ENCODE measurements around the gene FH.

The FH gene

GRCh38 chr1:241462391-241462790 is 57.2 kb downstream of the FH start:
- CTCF ChIA-PET: no interaction called here
- Histone ChIP-seq H3K36me3 (ENCODE audit: control insufficient read depth in 4 of 4, insufficient read depth in 4 of 4, low read length in 3 of 4) (no peaks in the 10 kb centered on the region), H3K9me3 (ENCODE audit: control extremely low read depth in 1 of 5, control insufficient read depth in 4 of 5, insufficient read depth in 2 of 5, low read depth in 1 of 5, low read length in 4 of 5) (peaks cover 0 to 2% (median 0%) of the 10 kb centered on the region in 5 experiments), H3K27me3 (replicated peaks in 2 of 5; ENCODE audit: control insufficient read depth in 4 of 5, insufficient read depth in 5 of 5, low read length in 4 of 5) (peaks cover 0 to 3% (median 0%) of the 10 kb centered on the region in 5 experiments), H3K4me3 (ENCODE audit: control insufficient read depth in 1 of 7, extremely low read depth in 1 of 7, insufficient read depth in 4 of 7, low read depth in 2 of 7, low read length in 6 of 7) (no peak overlapping the region), H3K4me1 (ENCODE audit: control extremely low read depth in 1 of 4, control insufficient read depth in 4 of 4, insufficient read depth in 4 of 4, low read length in 3 of 4) (no peaks in the 10 kb centered on the region), H3K27ac (ENCODE audit: insufficient read depth in 1 of 2, low read depth in 1 of 2, low read length in 2 of 2, poor library complexity in 1 of 2, severe bottlenecking in 2 of 2) (no peak overlapping the region)
- POLR2A ChIA-PET: no interaction called here
- DNase-seq: no peak
- WGBS (ENCODE audit: insufficient coverage): no CpG with 5 or more reads among the region's 2 CpGs

GRCh38 chr1:241460098-241460873 is 59.3 kb downstream of the FH start:
- WGBS (ENCODE audit: insufficient coverage): 89% methylated on average over 5 of the region's 6 CpGs
- H3K4me3 ChIP-seq (ENCODE audit: control insufficient read depth in 1 of 7, extremely low read depth in 1 of 7, insufficient read depth in 4 of 7, low read depth in 2 of 7, low read length in 6 of 7): no peak overlapping the region
- no peaks in the 10 kb centered on the region for H3K4me1 ChIP-seq (ENCODE audit: control extremely low read depth in 1 of 4, control insufficient read depth in 4 of 4, insufficient read depth in 4 of 4, low read length in 3 of 4)
- no peak for DNase-seq
- no peak overlapping the region for H3K27ac ChIP-seq (ENCODE audit: insufficient read depth in 1 of 2, low read depth in 1 of 2, low read length in 2 of 2, poor library complexity in 1 of 2, severe bottlenecking in 2 of 2)
- H3K36me3 ChIP-seq (ENCODE audit: control insufficient read depth in 4 of 4, insufficient read depth in 4 of 4, low read length in 3 of 4): no peaks in the 10 kb centered on the region
- peaks cover 0 to 2% (median 0%) of the 10 kb centered on the region in 5 experiments for H3K9me3 ChIP-seq (ENCODE audit: control extremely low read depth in 1 of 5, control insufficient read depth in 4 of 5, insufficient read depth in 2 of 5, low read depth in 1 of 5, low read length in 4 of 5)
- CTCF ChIA-PET: no interaction called here
- peaks cover 0 to 3% (median 0%) of the 10 kb centered on the region in 5 experiments for H3K27me3 ChIP-seq (replicated peaks in 2 of 5; ENCODE audit: control insufficient read depth in 4 of 5, insufficient read depth in 5 of 5, low read length in 4 of 5)
- POLR2A ChIA-PET: no interaction called here

- Histone ChIP-seq H3K36me3 (ENCODE audit: control insufficient read depth in 4 of 4, insufficient read depth in 4 of 4, low read length in 3 of 4) (no peaks in the 10 kb centered on the region), H3K4me3 (ENCODE audit: control insufficient read depth in 1 of 7, extremely low read depth in 1 of 7, insufficient read depth in 4 of 7, low read depth in 2 of 7, low read length in 6 of 7) (no peak overlapping the region), H3K9me3 (ENCODE audit: control extremely low read depth in 1 of 5, control insufficient read depth in 4 of 5, insufficient read depth in 2 of 5, low read depth in 1 of 5, low read length in 4 of 5) (peaks cover 0 to 2% (median 0%) of the 10 kb centered on the region in 5 experiments), H3K27ac (ENCODE audit: insufficient read depth in 1 of 2, low read depth in 1 of 2, low read length in 2 of 2, poor library complexity in 1 of 2, severe bottlenecking in 2 of 2) (no peak overlapping the region), H3K27me3 (replicated peaks in 2 of 5; ENCODE audit: control insufficient read depth in 4 of 5, insufficient read depth in 5 of 5, low read length in 4 of 5) (peaks cover 0 to 3% (median 0%) of the 10 kb centered on the region in 5 experiments), H3K4me1 (ENCODE audit: control extremely low read depth in 1 of 4, control insufficient read depth in 4 of 4, insufficient read depth in 4 of 4, low read length in 3 of 4) (no peaks in the 10 kb centered on the region)
- no peak for DNase-seq
- ChIA-PET POLR2A (no interaction called here), CTCF (no interaction called here)
- WGBS (ENCODE audit: insufficient coverage): 88% methylated on average over 2 of the region's 2 CpGs
These were observed 60.3 kb downstream of the FH start for GRCh38 chr1:241459186-241459802.

- no peaks in the 10 kb centered on the region for H3K36me3 ChIP-seq (ENCODE audit: control insufficient read depth in 4 of 4, insufficient read depth in 4 of 4, low read length in 3 of 4)
These were observed 62.1 kb downstream of the FH start for GRCh38 chr1:241457421-241457820.

GRCh38 chr1:241456743-241457142 is 62.8 kb downstream of the FH start:
- no peaks in the 10 kb centered on the region for H3K4me1 ChIP-seq (ENCODE audit: control extremely low read depth in 1 of 4, control insufficient read depth in 4 of 4, insufficient read depth in 4 of 4, low read length in 3 of 4)
- no peak for DNase-seq
- WGBS (ENCODE audit: insufficient coverage): no CpG with 5 or more reads among the region's 1 CpG
- H3K4me3 ChIP-seq (ENCODE audit: control insufficient read depth in 1 of 7, extremely low read depth in 1 of 7, insufficient read depth in 4 of 7, low read depth in 2 of 7, low read length in 6 of 7): no peak overlapping the region
- CTCF ChIA-PET: interaction anchor here (0.6 to 1.3 kb wide), 2 partner anchors 14 to 549 kb away, joined by 3 read pairs; no protein-coding TSS in a partner anchor
- H3K36me3 ChIP-seq (ENCODE audit: control insufficient read depth in 4 of 4, insufficient read depth in 4 of 4, low read length in 3 of 4): no peaks in the 10 kb centered on the region
- POLR2A ChIA-PET: no interaction called here
- no peaks in the 10 kb centered on the region for H3K27me3 ChIP-seq (replicated peaks in 2 of 5; ENCODE audit: control insufficient read depth in 4 of 5, insufficient read depth in 5 of 5, low read length in 4 of 5)
- H3K27ac ChIP-seq (ENCODE audit: insufficient read depth in 1 of 2, low read depth in 1 of 2, low read length in 2 of 2, poor library complexity in 1 of 2, severe bottlenecking in 2 of 2): no peak overlapping the region
- no peaks in the 10 kb centered on the region for H3K9me3 ChIP-seq (ENCODE audit: control extremely low read depth in 1 of 5, control insufficient read depth in 4 of 5, insufficient read depth in 2 of 5, low read depth in 1 of 5, low read length in 4 of 5)

More at GRCh38 chr1:241457421-241457820, 62.1 kb downstream of the FH start:
- Histone ChIP-seq H3K9me3 (ENCODE audit: control extremely low read depth in 1 of 5, control insufficient read depth in 4 of 5, insufficient read depth in 2 of 5, low read depth in 1 of 5, low read length in 4 of 5) (no peaks in the 10 kb centered on the region), H3K27me3 (replicated peaks in 2 of 5; ENCODE audit: control insufficient read depth in 4 of 5, insufficient read depth in 5 of 5, low read length in 4 of 5) (no peaks in the 10 kb centered on the region), H3K4me3 (ENCODE audit: control insufficient read depth in 1 of 7, extremely low read depth in 1 of 7, insufficient read depth in 4 of 7, low read depth in 2 of 7, low read length in 6 of 7) (no peak overlapping the region), H3K4me1 (ENCODE audit: control extremely low read depth in 1 of 4, control insufficient read depth in 4 of 4, insufficient read depth in 4 of 4, low read length in 3 of 4) (no peaks in the 10 kb centered on the region), H3K27ac (ENCODE audit: insufficient read depth in 1 of 2, low read depth in 1 of 2, low read length in 2 of 2, poor library complexity in 1 of 2, severe bottlenecking in 2 of 2) (no peak overlapping the region)
- ChIA-PET CTCF (no interaction called here), POLR2A (no interaction called here)
- no peak for DNase-seq

GRCh38 chr1:241453732-241454131 is 65.8 kb downstream of the FH start:
- no CpG with 5 or more reads among the region's 1 CpG for WGBS (ENCODE audit: insufficient coverage)
- POLR2A ChIA-PET: no interaction called here
- Histone ChIP-seq H3K4me1 (ENCODE audit: control extremely low read depth in 1 of 4, control insufficient read depth in 4 of 4, insufficient read depth in 4 of 4, low read length in 3 of 4) (no peaks in the 10 kb centered on the region), H3K9me3 (ENCODE audit: control extremely low read depth in 1 of 5, control insufficient read depth in 4 of 5, insufficient read depth in 2 of 5, low read depth in 1 of 5, low read length in 4 of 5) (no peaks in the 10 kb centered on the region), H3K36me3 (ENCODE audit: control insufficient read depth in 4 of 4, insufficient read depth in 4 of 4, low read length in 3 of 4) (no peaks in the 10 kb centered on the region), H3K27ac (ENCODE audit: insufficient read depth in 1 of 2, low read depth in 1 of 2, low read length in 2 of 2, poor library complexity in 1 of 2, severe bottlenecking in 2 of 2) (no peak overlapping the region), H3K27me3 (replicated peaks in 2 of 5; ENCODE audit: control insufficient read depth in 4 of 5, insufficient read depth in 5 of 5, low read length in 4 of 5) (no peaks in the 10 kb centered on the region), H3K4me3 (ENCODE audit: control insufficient read depth in 1 of 7, extremely low read depth in 1 of 7, insufficient read depth in 4 of 7, low read depth in 2 of 7, low read length in 6 of 7) (no peak overlapping the region)
- CTCF ChIA-PET: no interaction called here
- DNase-seq: no peak

GRCh38 chr1:241451956-241452355 is 67.6 kb downstream of the FH start:
- Histone ChIP-seq H3K4me3 (ENCODE audit: control insufficient read depth in 1 of 7, extremely low read depth in 1 of 7, insufficient read depth in 4 of 7, low read depth in 2 of 7, low read length in 6 of 7) (no peak overlapping the region), H3K27ac (ENCODE audit: insufficient read depth in 1 of 2, low read depth in 1 of 2, low read length in 2 of 2, poor library complexity in 1 of 2, severe bottlenecking in 2 of 2) (no peak overlapping the region), H3K4me1 (ENCODE audit: control extremely low read depth in 1 of 4, control insufficient read depth in 4 of 4, insufficient read depth in 4 of 4, low read length in 3 of 4) (no peaks in the 10 kb centered on the region), H3K9me3 (ENCODE audit: control extremely low read depth in 1 of 5, control insufficient read depth in 4 of 5, insufficient read depth in 2 of 5, low read depth in 1 of 5, low read length in 4 of 5) (no peaks in the 10 kb centered on the region), H3K36me3 (ENCODE audit: control insufficient read depth in 4 of 4, insufficient read depth in 4 of 4, low read length in 3 of 4) (no peaks in the 10 kb centered on the region), H3K27me3 (replicated peaks in 2 of 5; ENCODE audit: control insufficient read depth in 4 of 5, insufficient read depth in 5 of 5, low read length in 4 of 5) (peaks cover 0 to 2% (median 0%) of the 10 kb centered on the region in 5 experiments)
- DNase-seq: no peak
- WGBS (ENCODE audit: insufficient coverage): 95% methylated on average over 4 of the region's 4 CpGs
- ChIA-PET CTCF (no interaction called here), POLR2A (no interaction called here)

Measured in common myeloid progenitor, CD34-positive (primary cell).